ENCODE results near the gene MCM9. TPM values are rescaled to one million over a fixed set of nuclear protein-coding genes. Genes with fewer than 3 reads are reported as not detected.

The MCM9 gene
- total and polyA plus RNA-seq, 2 of the 13 experiments (the other 11 are each of a cell fraction or from before 2014, with no cell fraction given): 3.8 to 17.2 TPM

DNA sequence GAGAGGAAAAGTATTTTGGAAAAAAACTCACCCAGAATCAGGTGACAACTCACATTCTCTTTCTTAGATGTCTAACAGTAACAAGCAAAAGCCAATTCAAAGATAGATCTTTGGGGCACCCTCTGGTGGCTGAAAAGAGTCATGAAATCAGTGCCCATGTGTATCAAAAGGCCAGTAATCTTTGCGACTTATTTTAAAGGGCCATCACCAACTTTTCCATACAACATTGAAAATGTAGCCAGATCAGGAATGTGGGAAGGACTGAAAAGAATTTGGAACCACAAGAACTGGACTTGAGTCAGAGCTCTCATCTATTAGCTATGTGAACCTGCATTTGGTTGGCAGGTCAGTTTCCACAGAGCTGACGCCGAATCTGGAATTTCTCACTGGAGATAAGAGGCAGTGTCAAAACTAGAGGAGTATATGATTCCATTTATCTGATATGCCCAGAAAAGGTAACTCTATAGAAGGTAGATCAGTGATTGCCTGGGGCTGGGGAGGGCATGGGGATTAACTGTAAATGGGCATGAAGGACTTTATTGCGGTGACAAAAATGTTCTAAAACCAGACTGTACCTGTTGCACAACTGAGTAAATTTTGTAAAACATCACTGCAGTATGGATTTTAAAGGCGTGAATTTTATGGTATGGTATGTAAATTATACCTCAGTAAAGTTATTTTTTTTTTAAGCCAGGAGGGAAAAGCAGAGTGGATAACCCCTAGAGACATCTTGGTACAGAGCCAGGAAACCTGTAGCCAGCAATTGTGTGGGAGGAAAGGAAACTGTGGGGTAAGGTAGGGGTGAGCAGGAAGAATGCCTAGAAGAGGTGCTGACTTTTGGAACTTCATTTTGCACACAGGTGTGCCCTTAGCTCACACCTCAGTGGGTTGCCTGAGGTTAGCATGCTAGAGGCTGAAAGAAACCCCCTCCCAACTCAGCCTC, 158.1 kb downstream of the MCM9 start (continued):
- TF ChIP-seq SMC3 (IDR thresholded peaks at IDR 0.05; ENCODE audit: low read length): peak; percentile 75
- TF ChIP-seq STAG1 (CRISPR knock-in tag; IDR thresholded peaks at IDR 0.05): peak; percentile 48
- TF ChIP-seq, protein P1, sequence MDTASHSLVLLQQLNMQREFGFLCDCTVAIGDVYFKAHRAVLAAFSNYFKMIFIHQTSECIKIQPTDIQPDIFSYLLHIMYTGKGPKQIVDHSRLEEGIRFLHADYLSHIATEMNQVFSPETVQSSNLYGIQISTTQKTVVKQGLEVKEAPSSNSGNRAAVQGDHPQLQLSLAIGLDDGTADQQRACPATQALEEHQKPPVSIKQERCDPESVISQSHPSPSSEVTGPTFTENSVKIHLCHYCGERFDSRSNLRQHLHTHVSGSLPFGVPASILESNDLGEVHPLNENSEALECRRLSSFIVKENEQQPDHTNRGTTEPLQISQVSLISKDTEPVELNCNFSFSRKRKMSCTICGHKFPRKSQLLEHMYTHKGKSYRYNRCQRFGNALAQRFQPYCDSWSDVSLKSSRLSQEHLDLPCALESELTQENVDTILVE (CRISPR knock-in tag; IDR thresholded peaks at IDR 0.05): no peak
- TF ChIP-seq NFRKB (IDR thresholded peaks at IDR 0.05): no peak
- TF ChIP-seq, protein P2, sequence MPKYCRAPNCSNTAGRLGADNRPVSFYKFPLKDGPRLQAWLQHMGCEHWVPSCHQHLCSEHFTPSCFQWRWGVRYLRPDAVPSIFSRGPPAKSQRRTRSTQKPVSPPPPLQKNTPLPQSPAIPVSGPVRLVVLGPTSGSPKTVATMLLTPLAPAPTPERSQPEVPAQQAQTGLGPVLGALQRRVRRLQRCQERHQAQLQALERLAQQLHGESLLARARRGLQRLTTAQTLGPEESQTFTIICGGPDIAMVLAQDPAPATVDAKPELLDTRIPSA (CRISPR knock-in tag; IDR thresholded peaks at IDR 0.05; ENCODE audit: borderline replicate concordance): no peak
- TF ChIP-seq GFI1 (CRISPR knock-in tag; IDR thresholded peaks at IDR 0.05; ENCODE audit: borderline replicate concordance): 0 out of 2 replicates have a peak, but pooled peaks have one; percentile 19
- TF ChIP-seq, protein P3, sequence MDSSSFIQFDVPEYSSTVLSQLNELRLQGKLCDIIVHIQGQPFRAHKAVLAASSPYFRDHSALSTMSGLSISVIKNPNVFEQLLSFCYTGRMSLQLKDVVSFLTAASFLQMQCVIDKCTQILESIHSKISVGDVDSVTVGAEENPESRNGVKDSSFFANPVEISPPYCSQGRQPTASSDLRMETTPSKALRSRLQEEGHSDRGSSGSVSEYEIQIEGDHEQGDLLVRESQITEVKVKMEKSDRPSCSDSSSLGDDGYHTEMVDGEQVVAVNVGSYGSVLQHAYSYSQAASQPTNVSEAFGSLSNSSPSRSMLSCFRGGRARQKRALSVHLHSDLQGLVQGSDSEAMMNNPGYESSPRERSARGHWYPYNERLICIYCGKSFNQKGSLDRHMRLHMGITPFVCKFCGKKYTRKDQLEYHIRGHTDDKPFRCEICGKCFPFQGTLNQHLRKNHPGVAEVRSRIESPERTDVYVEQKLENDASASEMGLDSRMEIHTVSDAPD (CRISPR knock-in tag; IDR thresholded peaks at IDR 0.05): no peak
- TF ChIP-seq ZFP37 (CRISPR knock-in tag; IDR thresholded peaks at IDR 0.05; ENCODE audit: borderline replicate concordance): no peak
- TF ChIP-seq ZNF136 (CRISPR knock-in tag; IDR thresholded peaks at IDR 0.05; ENCODE audit: low read depth): no peak
- TF ChIP-seq, protein P4, sequence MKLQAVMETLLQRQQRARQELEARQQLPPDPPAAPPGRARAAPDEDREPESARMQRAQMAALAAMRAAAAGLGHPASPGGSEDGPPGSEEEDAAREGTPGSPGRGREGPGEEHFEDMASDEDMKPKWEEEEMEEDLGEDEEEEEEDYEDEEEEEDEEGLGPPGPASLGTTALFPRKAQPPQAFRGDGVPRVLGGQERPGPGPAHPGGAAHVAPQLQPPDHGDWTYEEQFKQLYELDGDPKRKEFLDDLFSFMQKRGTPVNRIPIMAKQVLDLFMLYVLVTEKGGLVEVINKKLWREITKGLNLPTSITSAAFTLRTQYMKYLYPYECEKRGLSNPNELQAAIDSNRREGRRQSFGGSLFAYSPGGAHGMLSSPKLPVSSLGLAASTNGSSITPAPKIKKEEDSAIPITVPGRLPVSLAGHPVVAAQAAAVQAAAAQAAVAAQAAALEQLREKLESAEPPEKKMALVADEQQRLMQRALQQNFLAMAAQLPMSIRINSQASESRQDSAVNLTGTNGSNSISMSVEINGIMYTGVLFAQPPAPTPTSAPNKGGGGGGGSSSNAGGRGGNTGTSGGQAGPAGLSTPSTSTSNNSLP (IDR thresholded peaks at IDR 0.05; ENCODE audit: low read depth, low read length): peak; percentile 79; the same call in 1 of the 2 replicates
- no peak for TF ChIP-seq SRSF1 (optimal IDR thresholded peaks at IDR 0.05; ENCODE audit: low read depth, low read length)
- no peak for TF ChIP-seq GABPA (IDR thresholded peaks at IDR 0.05; ENCODE audit: low read depth, low read length)
- no peak for TF ChIP-seq GABPA (CRISPR knock-in tag; IDR thresholded peaks at IDR 0.05; ENCODE audit: low read depth)
- no peak for TF ChIP-seq KDM2A (CRISPR knock-in tag; IDR thresholded peaks at IDR 0.05; ENCODE audit: borderline replicate concordance, low read depth)
- TF ChIP-seq, protein P5, sequence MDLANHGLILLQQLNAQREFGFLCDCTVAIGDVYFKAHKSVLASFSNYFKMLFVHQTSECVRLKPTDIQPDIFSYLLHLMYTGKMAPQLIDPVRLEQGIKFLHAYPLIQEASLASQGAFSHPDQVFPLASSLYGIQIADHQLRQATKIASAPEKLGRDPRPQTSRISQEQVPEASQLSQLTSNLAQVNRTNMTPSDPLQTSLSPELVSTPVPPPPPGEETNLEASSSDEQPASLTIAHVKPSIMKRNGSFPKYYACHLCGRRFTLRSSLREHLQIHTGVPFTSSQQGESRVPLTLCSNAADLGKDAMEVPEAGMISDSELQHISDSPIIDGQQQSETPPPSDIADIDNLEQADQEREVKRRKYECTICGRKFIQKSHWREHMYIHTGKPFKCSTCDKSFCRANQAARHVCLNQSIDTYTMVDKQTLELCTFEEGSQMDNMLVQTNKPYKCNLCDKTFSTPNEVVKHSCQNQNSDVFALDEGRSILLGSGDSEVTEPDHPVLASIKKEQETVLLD (CRISPR knock-in tag; IDR thresholded peaks at IDR 0.05; ENCODE audit: low read depth): no peak
- TF ChIP-seq, protein P6, sequence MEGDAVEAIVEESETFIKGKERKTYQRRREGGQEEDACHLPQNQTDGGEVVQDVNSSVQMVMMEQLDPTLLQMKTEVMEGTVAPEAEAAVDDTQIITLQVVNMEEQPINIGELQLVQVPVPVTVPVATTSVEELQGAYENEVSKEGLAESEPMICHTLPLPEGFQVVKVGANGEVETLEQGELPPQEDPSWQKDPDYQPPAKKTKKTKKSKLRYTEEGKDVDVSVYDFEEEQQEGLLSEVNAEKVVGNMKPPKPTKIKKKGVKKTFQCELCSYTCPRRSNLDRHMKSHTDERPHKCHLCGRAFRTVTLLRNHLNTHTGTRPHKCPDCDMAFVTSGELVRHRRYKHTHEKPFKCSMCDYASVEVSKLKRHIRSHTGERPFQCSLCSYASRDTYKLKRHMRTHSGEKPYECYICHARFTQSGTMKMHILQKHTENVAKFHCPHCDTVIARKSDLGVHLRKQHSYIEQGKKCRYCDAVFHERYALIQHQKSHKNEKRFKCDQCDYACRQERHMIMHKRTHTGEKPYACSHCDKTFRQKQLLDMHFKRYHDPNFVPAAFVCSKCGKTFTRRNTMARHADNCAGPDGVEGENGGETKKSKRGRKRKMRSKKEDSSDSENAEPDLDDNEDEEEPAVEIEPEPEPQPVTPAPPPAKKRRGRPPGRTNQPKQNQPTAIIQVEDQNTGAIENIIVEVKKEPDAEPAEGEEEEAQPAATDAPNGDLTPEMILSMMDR (CRISPR knock-in tag; IDR thresholded peaks at IDR 0.05): peak; percentile 70
- peak; percentile 47 for TF ChIP-seq RAD21 (CRISPR knock-in tag; IDR thresholded peaks at IDR 0.05)
- 0 out of 2 replicates have a peak, but pooled peaks have one; percentile 10 for TF ChIP-seq ZNF652 (CRISPR knock-in tag; IDR thresholded peaks at IDR 0.05; ENCODE audit: borderline replicate concordance, low read depth)
- TF ChIP-seq SIX1 (CRISPR knock-in tag; IDR thresholded peaks at IDR 0.05; ENCODE audit: borderline replicate concordance): no peak
